Measurements from ENCODE around the gene GRAP2.

DNA sequence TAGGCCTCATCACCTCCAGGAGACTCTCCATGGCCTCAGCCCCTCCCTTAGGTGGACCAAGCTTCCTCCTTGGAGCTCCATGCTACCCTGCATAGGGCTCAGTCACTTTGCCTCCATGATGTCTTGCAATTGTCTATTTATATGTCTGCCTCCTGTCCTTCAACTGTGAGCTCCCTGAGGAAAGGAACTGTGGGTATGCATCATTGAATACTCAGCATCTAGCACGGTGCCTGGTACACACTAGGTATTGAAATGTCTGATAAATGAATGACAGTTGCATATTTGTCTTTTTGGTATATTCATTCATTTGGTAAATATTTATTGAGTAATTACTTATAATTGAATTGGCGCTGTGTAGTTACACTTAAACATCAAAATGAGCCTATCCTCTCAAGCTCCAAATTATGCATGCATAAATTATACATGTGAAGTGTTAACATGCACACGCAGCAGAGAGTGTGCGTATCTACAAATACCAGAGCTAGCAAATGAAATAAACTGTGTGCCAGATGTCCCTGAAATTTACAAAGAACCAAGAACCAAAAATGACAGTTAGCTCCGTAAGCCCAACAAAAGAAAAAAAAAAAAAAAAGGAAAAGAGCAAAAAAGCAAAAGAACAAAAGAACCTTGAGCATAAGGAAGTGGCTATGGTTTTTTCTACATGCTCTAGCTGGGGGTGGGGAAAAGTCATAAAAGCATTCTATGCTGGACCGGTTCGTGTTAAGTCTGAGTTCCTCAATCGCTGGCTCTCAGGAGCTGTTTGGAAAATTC, 25.2 kb downstream of the GRAP2 start:
- TF ChIP-seq, protein P1, sequence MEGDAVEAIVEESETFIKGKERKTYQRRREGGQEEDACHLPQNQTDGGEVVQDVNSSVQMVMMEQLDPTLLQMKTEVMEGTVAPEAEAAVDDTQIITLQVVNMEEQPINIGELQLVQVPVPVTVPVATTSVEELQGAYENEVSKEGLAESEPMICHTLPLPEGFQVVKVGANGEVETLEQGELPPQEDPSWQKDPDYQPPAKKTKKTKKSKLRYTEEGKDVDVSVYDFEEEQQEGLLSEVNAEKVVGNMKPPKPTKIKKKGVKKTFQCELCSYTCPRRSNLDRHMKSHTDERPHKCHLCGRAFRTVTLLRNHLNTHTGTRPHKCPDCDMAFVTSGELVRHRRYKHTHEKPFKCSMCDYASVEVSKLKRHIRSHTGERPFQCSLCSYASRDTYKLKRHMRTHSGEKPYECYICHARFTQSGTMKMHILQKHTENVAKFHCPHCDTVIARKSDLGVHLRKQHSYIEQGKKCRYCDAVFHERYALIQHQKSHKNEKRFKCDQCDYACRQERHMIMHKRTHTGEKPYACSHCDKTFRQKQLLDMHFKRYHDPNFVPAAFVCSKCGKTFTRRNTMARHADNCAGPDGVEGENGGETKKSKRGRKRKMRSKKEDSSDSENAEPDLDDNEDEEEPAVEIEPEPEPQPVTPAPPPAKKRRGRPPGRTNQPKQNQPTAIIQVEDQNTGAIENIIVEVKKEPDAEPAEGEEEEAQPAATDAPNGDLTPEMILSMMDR (conservative IDR thresholded peaks at IDR 0.05; ENCODE audit: low read length) = no peak
- no peak for TF ChIP-seq EZH2phosphoT487 (IDR thresholded peaks at IDR 0.05; ENCODE audit: borderline replicate concordance)

Data from Loucy (cell line).